GM18868 (cell line): ENCODE results near the gene AQP12B.

Source experiments
- ATAC-seq: cut with Tn5 transposase; IDR thresholded peaks from one replicate; pipeline ENCODE4 v1.9.1; 2021; ENCODE audit warnings: mild to moderate bottlenecking, moderate library complexity; ENCODE audit not compliant: unreplicated experiment

AQP12B gene

GRCh38 chr2:240649331-240649730 is 33.4 kb downstream of the AQP12B start:
- no peak for ATAC-seq

- no peak for ATAC-seq
These were observed 33.9 kb downstream of the AQP12B start for GRCh38 chr2:240648650-240649275.

GRCh38 chr2:240648155-240648649 is 34.5 kb downstream of the AQP12B start:
- no peak for ATAC-seq

- no peak for ATAC-seq
These were observed 35.1 kb downstream of the AQP12B start for GRCh38 chr2:240647503-240648154.

GRCh38 chr2:240646900-240647502 is 35.7 kb downstream of the AQP12B start:
- ATAC-seq = no peak

GRCh38 chr2:240646176-240646899 is 36.3 kb downstream of the AQP12B start:
- no peak for ATAC-seq

- ATAC-seq = no peak
These were observed 36.9 kb downstream of the AQP12B start for GRCh38 chr2:240645801-240646175.

- ATAC-seq = no peak
These were observed 37.3 kb downstream of the AQP12B start for GRCh38 chr2:240645346-240645745.

- ATAC-seq = no peak
These were observed 37.8 kb downstream of the AQP12B start for GRCh38 chr2:240644859-240645301.

GRCh38 chr2:240644171-240644651 is 38.5 kb downstream of the AQP12B start:
- ATAC-seq = no peak

GRCh38 chr2:240643811-240644150 is 38.9 kb downstream of the AQP12B start:
- ATAC-seq = no peak

GRCh38 chr2:240643093-240643810 is 39.4 kb downstream of the AQP12B start:
- no peak for ATAC-seq

GRCh38 chr2:240642806-240643092 is 39.9 kb downstream of the AQP12B start:
- no peak for ATAC-seq

GRCh38 chr2:240642061-240642805 is 40.5 kb downstream of the AQP12B start:
- no peak for ATAC-seq

- ATAC-seq = no peak
These were observed 41.7 kb downstream of the AQP12B start for GRCh38 chr2:240640939-240641338.

- ATAC-seq = no peak
These were observed 43.1 kb downstream of the AQP12B start for GRCh38 chr2:240639566-240639965.

GRCh38 chr2:240638512-240639160 is 44.0 kb downstream of the AQP12B start:
- ATAC-seq = no peak

- no peak for ATAC-seq
These were observed 44.8 kb downstream of the AQP12B start for GRCh38 chr2:240637901-240638345.

GRCh38 chr2:240637116-240637900 is 45.4 kb downstream of the AQP12B start:
- ATAC-seq = no peak
